HG03521 (cell line): ENCODE results near the gene TMA7.

Experiments
- ATAC-seq: cut with Tn5 transposase; IDR thresholded peaks from one replicate; pipeline ENCODE4 v1.9.1; 2021; ENCODE audit warnings: mild to moderate bottlenecking, moderate library complexity; ENCODE audit not compliant: unreplicated experiment

TMA7 gene

GRCh38 chr3:48422272-48422671 is 17.8 kb upstream of the TMA7 start:
- ATAC-seq, result no peak

- ATAC-seq, result no peak
These were observed 17.4 kb upstream of the TMA7 start for GRCh38 chr3:48422681-48423080.

GRCh38 chr3:48423241-48423882 is 16.7 kb upstream of the TMA7 start:
- no peak for ATAC-seq

GRCh38 chr3:48423883-48424695 is 16.0 kb upstream of the TMA7 start:
- no peak for ATAC-seq

- ATAC-seq, result no peak
These were observed 14.7 kb upstream of the TMA7 start for GRCh38 chr3:48425281-48425812.

- no peak for ATAC-seq
These were observed 13.6 kb upstream of the TMA7 start for GRCh38 chr3:48426401-48426909.

GRCh38 chr3:48426944-48427629 is 13.0 kb upstream of the TMA7 start:
- ATAC-seq, result no peak

GRCh38 chr3:48427630-48427962 is 12.5 kb upstream of the TMA7 start:
- ATAC-seq, result no peak

GRCh38 chr3:48428088-48428571 is 11.9 kb upstream of the TMA7 start:
- ATAC-seq, result no peak

- ATAC-seq, result no peak
These were observed 11.3 kb upstream of the TMA7 start for GRCh38 chr3:48428572-48429316.

- no peak for ATAC-seq
These were observed 10.6 kb upstream of the TMA7 start for GRCh38 chr3:48429317-48429959.

GRCh38 chr3:48429960-48430707 is 9.9 kb upstream of the TMA7 start, which contains the start of gene PLXNB1:
PLXNB1 (minus strand) TSS chr3:48430086; CDS start chr3:48424611, 5,475 bp downstream.
- no peak for ATAC-seq

GRCh38 chr3:48430708-48431101 is 9.4 kb upstream of the TMA7 start:
- ATAC-seq, result no peak

GRCh38 chr3:48431224-48432029 is 8.6 kb upstream of the TMA7 start:
- ATAC-seq, result no peak

GRCh38 chr3:48432411-48433371 is 7.4 kb upstream of the TMA7 start:
- no peak for ATAC-seq

- ATAC-seq, result no peak
These were observed 6.5 kb upstream of the TMA7 start for GRCh38 chr3:48433472-48434118.
